Stromal cell of bone marrow (primary cell): ENCODE results near the gene ADGRL2.
A peak's percentile ranks its signal among the peaks of the same experiment; 100 is the strongest.
"Not testable (repeated sequence)": the region's sequence is repeated elsewhere in the genome, so short reads cannot be mapped to it uniquely, and the experiment has no call there.

Source experiments
- DNase-seq: peaks from one replicate; pipeline ENCODE4 v3.0.0-alpha.2; 2012; ENCODE audit warnings: low read depth

ADGRL2 gene

GRCh38 chr1:81847063-81847462 is 46.3 kb downstream of the ADGRL2 start:
- no peak for DNase-seq

- no peak for DNase-seq
These were observed 48.3 kb downstream of the ADGRL2 start for GRCh38 chr1:81848880-81849682.

- DNase-seq: no peak
These were observed 49.3 kb downstream of the ADGRL2 start for GRCh38 chr1:81850031-81850430.

GRCh38 chr1:81850495-81850894 is 49.8 kb downstream of the ADGRL2 start:
- DNase-seq: no peak

GRCh38 chr1:81851217-81851616 is 50.5 kb downstream of the ADGRL2 start:
- no peak for DNase-seq

- no peak for DNase-seq
These were observed 52.2 kb downstream of the ADGRL2 start for GRCh38 chr1:81852961-81853360.

- peak; percentile 9 for DNase-seq
These were observed 66.5 kb downstream of the ADGRL2 start for GRCh38 chr1:81867235-81867634.

- DNase-seq: no peak
These were observed 68.6 kb downstream of the ADGRL2 start for GRCh38 chr1:81869307-81869706.

- DNase-seq: not testable (repeated sequence)
These were observed 70.4 kb downstream of the ADGRL2 start for GRCh38 chr1:81871091-81871490.

- DNase-seq: peak; percentile 9
These were observed 73.2 kb downstream of the ADGRL2 start for GRCh38 chr1:81873946-81874345.

- DNase-seq: no peak
These were observed 73.7 kb downstream of the ADGRL2 start for GRCh38 chr1:81874461-81874860.

- DNase-seq: no peak
These were observed 74.2 kb downstream of the ADGRL2 start for GRCh38 chr1:81874940-81875339.

- peak; percentile 20 for DNase-seq
These were observed 76.4 kb downstream of the ADGRL2 start for GRCh38 chr1:81876901-81877733.

GRCh38 chr1:81877940-81878339 is 77.2 kb downstream of the ADGRL2 start:
- DNase-seq: no peak

GRCh38 chr1:81878538-81878937 is 77.8 kb downstream of the ADGRL2 start:
- no peak for DNase-seq

- no peak for DNase-seq
These were observed 80.0 kb downstream of the ADGRL2 start for GRCh38 chr1:81880781-81881180.

GRCh38 chr1:81885291-81885690 is 84.6 kb downstream of the ADGRL2 start:
- no peak for DNase-seq

- DNase-seq: not testable (repeated sequence)
These were observed 85.6 kb downstream of the ADGRL2 start for GRCh38 chr1:81886292-81886691.

GRCh38 chr1:81887421-81888144 is 86.8 kb downstream of the ADGRL2 start:
- DNase-seq: no peak

GRCh38 chr1:81889166-81889565 is 88.4 kb downstream of the ADGRL2 start:
- no peak for DNase-seq

- no peak for DNase-seq
These were observed 94.1 kb downstream of the ADGRL2 start for GRCh38 chr1:81894867-81895266.

- no peak for DNase-seq
These were observed 98.6 kb downstream of the ADGRL2 start for GRCh38 chr1:81899214-81899821.
